Retinal pigment epithelial cell (primary cell): ENCODE measurements around the gene TAF10.

Experiments used
- DNase-seq: peaks from one replicate; pipeline ENCODE4 v3.0.0-alpha.2; 2010; ENCODE audit warnings: low read depth
- H3K4me3 ChIP-seq: 2 replicates; pipeline ENCODE4 v1.5.1; 2011; ENCODE audit warnings: mild to moderate bottlenecking, low read length, control low read depth, moderate library complexity
- TF ChIP-seq, protein P1 (sequence below): conservative IDR thresholded peaks from 2 replicates; pipeline ENCODE4 v1.5.1; 2011; ENCODE audit warnings: low read depth, low read length, control low read depth, inconsistent platforms

The TAF10 gene

DNA sequence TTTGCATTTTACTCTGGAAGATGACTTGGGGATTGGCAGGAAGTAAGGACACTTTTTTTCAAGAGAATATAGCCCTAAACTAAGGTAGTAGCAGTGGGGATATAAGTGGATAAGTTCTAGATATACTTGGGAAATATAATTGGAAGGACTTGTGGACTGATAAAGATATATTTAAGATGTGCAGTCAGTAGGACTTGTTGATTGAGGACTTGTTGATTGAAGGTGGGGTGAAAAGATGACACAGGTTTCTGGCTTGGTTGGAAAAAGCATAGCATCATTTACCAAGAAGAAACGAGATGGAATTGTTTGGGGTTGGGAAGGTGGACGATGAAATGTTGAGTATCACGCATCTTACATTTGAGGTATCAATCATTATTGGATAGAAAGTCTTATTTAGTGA, 1.5 kb upstream of the TAF10 start:
- no peak for DNase-seq
- H3K4me3 ChIP-seq, result no peak overlapping the region
- TF ChIP-seq, protein P1, sequence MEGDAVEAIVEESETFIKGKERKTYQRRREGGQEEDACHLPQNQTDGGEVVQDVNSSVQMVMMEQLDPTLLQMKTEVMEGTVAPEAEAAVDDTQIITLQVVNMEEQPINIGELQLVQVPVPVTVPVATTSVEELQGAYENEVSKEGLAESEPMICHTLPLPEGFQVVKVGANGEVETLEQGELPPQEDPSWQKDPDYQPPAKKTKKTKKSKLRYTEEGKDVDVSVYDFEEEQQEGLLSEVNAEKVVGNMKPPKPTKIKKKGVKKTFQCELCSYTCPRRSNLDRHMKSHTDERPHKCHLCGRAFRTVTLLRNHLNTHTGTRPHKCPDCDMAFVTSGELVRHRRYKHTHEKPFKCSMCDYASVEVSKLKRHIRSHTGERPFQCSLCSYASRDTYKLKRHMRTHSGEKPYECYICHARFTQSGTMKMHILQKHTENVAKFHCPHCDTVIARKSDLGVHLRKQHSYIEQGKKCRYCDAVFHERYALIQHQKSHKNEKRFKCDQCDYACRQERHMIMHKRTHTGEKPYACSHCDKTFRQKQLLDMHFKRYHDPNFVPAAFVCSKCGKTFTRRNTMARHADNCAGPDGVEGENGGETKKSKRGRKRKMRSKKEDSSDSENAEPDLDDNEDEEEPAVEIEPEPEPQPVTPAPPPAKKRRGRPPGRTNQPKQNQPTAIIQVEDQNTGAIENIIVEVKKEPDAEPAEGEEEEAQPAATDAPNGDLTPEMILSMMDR, result no peak

DNA sequence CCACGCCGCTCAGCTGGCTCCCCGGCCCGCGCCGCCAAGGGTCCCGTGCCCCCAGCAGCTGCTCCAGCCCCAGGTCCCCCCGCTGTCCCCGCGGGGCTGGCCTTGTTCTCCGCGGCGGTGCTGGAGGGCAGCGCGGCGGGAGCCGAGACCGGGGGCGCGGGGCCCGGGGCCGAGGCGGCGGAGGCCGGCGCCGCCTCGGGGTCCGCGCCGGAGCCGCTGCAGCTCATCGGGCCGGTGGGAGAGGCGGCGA, 128 bp downstream of the TAF10 start:
- TF ChIP-seq, protein P1, result no peak
- DNase-seq, result no peak
- peak overlapping the region; percentile 76 for H3K4me3 ChIP-seq

DNA sequence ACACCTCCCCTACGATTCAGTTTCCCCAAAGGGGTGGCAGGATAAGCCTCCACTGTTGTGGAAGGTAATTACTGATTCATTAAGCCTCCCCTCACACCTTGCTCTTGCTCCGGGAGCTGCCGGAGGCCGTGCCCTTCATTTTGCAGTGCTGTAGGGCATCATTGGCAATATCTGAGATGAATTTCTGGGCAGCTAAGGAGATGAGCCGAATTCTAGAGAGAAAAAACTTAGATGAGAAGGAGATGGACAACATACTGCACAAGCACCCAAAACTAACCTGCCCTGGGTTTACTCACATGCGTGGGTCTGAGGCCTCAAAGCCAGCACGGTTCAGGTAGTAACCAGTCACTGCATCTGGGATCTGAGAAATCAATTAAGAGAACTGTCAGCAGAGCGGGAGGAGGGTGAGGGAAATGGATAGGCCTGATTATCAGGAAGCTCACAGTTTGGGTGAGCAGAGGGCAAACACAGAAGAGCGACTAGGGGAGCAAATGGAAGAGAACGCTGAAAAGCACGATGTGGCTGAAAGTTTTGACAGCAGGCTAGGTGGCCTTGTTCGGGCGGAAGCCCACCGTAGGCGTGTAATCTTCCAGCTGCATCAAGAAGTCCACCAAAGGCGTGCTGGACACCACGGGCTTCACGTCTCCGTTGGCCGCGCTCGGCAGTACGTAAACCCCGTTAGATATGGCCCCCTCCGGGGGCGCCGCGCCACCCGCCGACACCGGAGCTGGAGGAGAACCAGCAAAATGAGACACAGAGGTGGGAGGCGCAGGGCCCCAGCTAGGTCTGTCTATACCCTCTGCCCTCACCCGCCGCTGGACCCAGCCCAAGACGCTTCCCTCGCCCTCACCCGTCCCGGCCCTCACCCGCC, 689 bp downstream of the TAF10 start:
- H3K4me3 ChIP-seq, result peak overlapping the region; percentile 76
- DNase-seq, result no peak
- TF ChIP-seq, protein P1, result no peak

DNA sequence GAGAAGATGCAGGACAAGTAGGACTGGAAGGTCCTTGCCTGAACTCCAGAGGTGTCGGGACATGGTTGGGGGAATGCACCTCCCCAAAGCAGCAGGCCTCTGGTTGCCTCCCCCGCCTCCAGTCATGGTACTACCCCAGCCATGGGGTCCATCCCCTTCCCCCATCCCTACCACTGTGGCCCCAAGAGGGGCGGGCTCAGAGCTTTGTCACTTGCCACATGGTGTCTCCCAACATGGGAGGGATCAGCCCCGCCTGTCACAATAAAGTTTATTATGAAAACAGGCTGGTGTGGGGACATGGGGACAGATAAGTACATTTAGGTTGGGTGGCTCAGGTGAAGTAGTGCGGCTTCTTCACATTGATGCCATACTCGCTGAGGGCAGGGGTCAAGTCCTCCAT, 1.4 kb downstream of the TAF10 start:
- H3K4me3 ChIP-seq, result peak overlapping the region; percentile 76
- TF ChIP-seq, protein P1, result no peak
- DNase-seq, result no peak

DNA sequence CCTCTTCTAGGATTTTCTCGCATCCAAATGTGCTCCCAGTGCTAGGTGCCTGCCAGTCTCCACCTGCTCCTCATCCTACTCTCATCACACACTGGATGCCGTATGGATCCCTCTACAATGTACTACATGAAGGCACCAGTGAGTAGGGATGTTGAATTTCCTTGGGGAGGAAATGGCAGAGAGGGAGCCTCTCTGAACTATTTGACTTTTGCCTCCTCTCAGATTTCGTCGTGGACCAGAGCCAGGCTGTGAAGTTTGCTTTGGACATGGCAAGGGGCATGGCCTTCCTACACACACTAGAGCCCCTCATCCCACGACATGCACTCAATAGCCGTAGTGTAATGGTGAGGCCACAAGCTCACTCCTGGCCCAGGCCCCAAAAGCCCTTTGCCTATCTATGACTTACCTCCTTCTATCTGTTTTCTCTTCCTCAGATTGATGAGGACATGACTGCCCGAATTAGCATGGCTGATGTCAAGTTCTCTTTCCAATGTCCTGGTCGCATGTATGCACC, 2.5 kb downstream of the TAF10 start:
- H3K4me3 ChIP-seq, result no peak overlapping the region
- DNase-seq, result no peak

DNA sequence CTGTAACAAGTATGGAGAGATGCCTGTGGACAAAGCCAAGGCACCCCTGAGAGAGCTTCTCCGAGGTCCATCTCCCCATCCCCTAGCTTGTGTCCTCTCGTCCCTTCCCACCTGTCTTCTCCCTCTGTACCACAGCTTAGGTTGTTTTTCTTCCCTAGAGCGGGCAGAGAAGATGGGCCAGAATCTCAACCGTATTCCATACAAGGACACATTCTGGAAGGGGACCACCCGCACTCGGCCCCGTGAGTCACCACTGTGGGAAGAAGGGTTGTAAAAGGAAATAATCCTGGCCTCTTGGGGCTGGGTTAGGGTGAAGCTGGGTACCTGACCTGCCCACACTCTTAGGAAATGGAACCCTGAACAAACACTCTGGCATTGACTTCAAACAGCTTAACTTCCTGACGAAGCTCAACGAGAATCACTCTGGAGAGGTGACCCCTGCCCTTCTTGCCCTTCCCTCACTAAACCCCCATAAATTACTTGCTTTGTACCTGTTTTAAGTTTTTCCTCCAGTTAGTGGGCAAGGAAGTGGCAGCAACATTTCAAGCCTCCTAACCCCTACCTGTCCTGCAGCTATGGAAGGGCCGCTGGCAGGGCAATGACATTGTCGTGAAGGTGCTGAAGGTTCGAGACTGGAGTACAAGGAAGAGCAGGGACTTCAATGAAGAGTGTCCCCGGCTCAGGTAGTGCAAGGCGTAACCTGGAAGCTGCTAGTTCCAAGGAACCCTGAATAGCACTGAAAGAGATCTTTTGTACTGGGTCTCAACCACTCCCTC, 3.1 kb downstream of the TAF10 start:
- DNase-seq, result no peak
- TF ChIP-seq, protein P1, result no peak
- no peak overlapping the region for H3K4me3 ChIP-seq

More for the DNA sequence above, 2.5 kb downstream of the TAF10 start:
- TF ChIP-seq, protein P1, result no peak

DNA sequence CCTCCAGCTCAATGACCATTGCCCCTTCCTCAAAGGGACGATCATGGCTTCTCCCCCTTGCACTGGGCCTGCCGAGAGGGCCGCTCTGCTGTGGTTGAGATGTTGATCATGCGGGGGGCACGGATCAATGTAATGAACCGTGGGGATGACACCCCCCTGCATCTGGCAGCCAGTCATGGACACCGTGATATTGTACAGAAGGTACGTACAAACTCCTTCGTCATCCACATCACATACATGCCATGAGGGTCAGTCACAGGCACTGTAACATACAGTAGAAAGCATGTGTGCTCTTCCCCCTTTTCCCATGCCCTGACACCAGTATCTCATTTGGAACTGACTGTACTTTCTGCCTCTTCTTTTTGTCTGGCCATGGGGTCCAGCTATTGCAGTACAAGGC, 4.0 kb downstream of the TAF10 start:
- no peak for DNase-seq
- TF ChIP-seq, protein P1, result no peak
- H3K4me3 ChIP-seq, result no peak overlapping the region
